Activated CD8-positive, alpha-beta T cell treated with anti-CD3 and anti-CD28 coated beads for 36 hours (primary cell): ENCODE measurements around the gene SEL1L3. TPM values are rescaled to one million over a fixed set of nuclear protein-coding genes. Genes with fewer than 3 reads are reported as not detected.

Experiments used
- ATAC-seq: fragments of 200-7000 bp; cut with Tn5 transposase; one replicate; pipeline ENCODE4 v1.10.0; 2021; ENCODE audit warnings: mild to moderate bottlenecking, moderate library complexity
- CTCF ChIA-PET: fragments of 350-600 bp; sonication (Branson Sonifier 250); formaldehyde crosslinking; loops from one replicate; lab custom pipeline; 2021; ENCODE audit warnings: antibody characterized with exemption; lab: Charles Lee
- POLR2A ChIA-PET: fragments of 350-600 bp; sonication (Branson Sonifier 250); formaldehyde crosslinking; loops from one replicate; lab custom pipeline; 2021; ENCODE audit warnings: antibody characterized with exemption; lab: Charles Lee
- DNase-seq: peaks from one replicate; pipeline ENCODE4 v3.0.0-alpha.2; 2020
- H3K27ac Mint-ChIP-seq: one replicate; pipeline ENCODE4 v1.8.0; 2021; ENCODE audit warnings: mild to moderate bottlenecking, mixed read lengths
- H3K27me3 Mint-ChIP-seq: one replicate; pipeline ENCODE4 v1.8.0; 2021; ENCODE audit warnings: mixed read lengths
- H3K36me3 Mint-ChIP-seq: one replicate; pipeline ENCODE4 v1.8.0; 2021; ENCODE audit warnings: low read depth, mixed read lengths
- H3K4me1 Mint-ChIP-seq: one replicate; pipeline ENCODE4 v1.8.0; 2021; ENCODE audit warnings: low read depth, mixed read lengths
- H3K4me3 Mint-ChIP-seq: one replicate; pipeline ENCODE4 v1.8.0; 2021; ENCODE audit warnings: mild to moderate bottlenecking, moderate library complexity, mixed read lengths
- H3K9me3 Mint-ChIP-seq: one replicate; pipeline ENCODE4 v1.8.0; 2021; ENCODE audit warnings: mixed read lengths
- intact Hi-C: fragments of 100-400 bp; cut with micrococcal nuclease; formaldehyde crosslinking; loops from one replicate; pipeline ENCODE4 v1.10.0; 2022
- total RNA-seq, 2 experiments: library from RNA; stranded (reverse); gene quantifications; one replicate each; pipeline ENCODE4 v1.2.3, GENCODE V29; 2021
- TF ChIP-seq, protein P1 (sequence below): fragments of 200-600 bp; IDR thresholded peaks from one replicate; pipeline ENCODE4 v1.8.0; 2022; ENCODE audit warnings: antibody characterized with exemption, mild to moderate bottlenecking

SEL1L3 gene
- total RNA-seq, 2 experiments from 2014 or later = 34.8 to 36.9 TPM

- Mint-ChIP-seq H3K4me1 (peaks cover 3% of the 10 kb centered on the region), H3K4me3 (no peak overlapping the region), H3K9me3 (no peaks in the 10 kb centered on the region), H3K36me3 (no peaks in the 10 kb centered on the region), H3K27me3 (peaks cover 4% of the 10 kb centered on the region), H3K27ac (no peak overlapping the region)
- ATAC-seq (no peak), DNase-seq (no peak)
- TF ChIP-seq, protein P1, sequence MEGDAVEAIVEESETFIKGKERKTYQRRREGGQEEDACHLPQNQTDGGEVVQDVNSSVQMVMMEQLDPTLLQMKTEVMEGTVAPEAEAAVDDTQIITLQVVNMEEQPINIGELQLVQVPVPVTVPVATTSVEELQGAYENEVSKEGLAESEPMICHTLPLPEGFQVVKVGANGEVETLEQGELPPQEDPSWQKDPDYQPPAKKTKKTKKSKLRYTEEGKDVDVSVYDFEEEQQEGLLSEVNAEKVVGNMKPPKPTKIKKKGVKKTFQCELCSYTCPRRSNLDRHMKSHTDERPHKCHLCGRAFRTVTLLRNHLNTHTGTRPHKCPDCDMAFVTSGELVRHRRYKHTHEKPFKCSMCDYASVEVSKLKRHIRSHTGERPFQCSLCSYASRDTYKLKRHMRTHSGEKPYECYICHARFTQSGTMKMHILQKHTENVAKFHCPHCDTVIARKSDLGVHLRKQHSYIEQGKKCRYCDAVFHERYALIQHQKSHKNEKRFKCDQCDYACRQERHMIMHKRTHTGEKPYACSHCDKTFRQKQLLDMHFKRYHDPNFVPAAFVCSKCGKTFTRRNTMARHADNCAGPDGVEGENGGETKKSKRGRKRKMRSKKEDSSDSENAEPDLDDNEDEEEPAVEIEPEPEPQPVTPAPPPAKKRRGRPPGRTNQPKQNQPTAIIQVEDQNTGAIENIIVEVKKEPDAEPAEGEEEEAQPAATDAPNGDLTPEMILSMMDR = no peak
- ChIA-PET POLR2A (no interaction called here), CTCF (interaction anchor here (1.6 kb wide), 1 partner anchor 15 kb away, joined by 3 read pairs; no protein-coding TSS in a partner anchor)
- intact Hi-C loops = no loop called here
Measured at GRCh38 chr4:25888781-25889180, 26.0 kb upstream of the SEL1L3 start.

- Mint-ChIP-seq H3K9me3 (peaks cover 2% of the 10 kb centered on the region), H3K36me3 (no peaks in the 10 kb centered on the region), H3K4me1 (peaks cover 3% of the 10 kb centered on the region), H3K27ac (no peak overlapping the region), H3K27me3 (peaks cover 12% of the 10 kb centered on the region), H3K4me3 (no peak overlapping the region)
- ChIA-PET CTCF (no interaction called here), POLR2A (no interaction called here)
- intact Hi-C loops = no loop called here
- TF ChIP-seq, protein P1 = no peak
- ATAC-seq = peak; percentile 45
- no peak for DNase-seq
Measured at GRCh38 chr4:25884031-25884782, 21.4 kb upstream of the SEL1L3 start.

- DNase-seq (no peak), ATAC-seq (no peak)
- Mint-ChIP-seq H3K9me3 (peaks cover 2% of the 10 kb centered on the region), H3K4me3 (no peak overlapping the region), H3K4me1 (peaks cover 3% of the 10 kb centered on the region), H3K27me3 (peaks cover 12% of the 10 kb centered on the region), H3K27ac (no peak overlapping the region), H3K36me3 (no peaks in the 10 kb centered on the region)
- TF ChIP-seq, protein P1 = no peak
- intact Hi-C loops = no loop called here
- POLR2A ChIA-PET = no interaction called here
- CTCF ChIA-PET = no interaction called here
Measured at GRCh38 chr4:25883565-25883964, 20.8 kb upstream of the SEL1L3 start.

DNA sequence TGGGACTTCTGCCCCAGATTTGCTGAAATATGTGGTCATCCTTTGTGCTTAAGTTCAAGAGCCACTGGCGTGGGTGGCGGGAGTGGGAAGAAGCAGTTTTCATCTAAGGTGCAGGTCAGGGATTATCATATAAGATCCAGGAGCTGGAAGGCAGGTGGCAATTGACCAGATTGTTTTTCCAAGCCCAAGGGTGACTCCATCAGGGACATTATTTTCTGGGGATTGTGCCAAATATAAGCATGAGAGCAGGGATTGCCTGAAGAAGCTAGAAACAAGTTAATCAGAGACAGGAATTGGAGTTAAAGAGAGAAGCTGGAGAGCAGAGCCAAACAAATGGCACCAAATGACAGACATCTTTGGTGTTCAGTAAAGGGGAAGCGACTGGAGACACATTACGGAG lies 19.4 kb upstream of the SEL1L3 start:
- H3K27ac Mint-ChIP-seq = no peak overlapping the region
- H3K27me3 Mint-ChIP-seq = peaks cover 12% of the 10 kb centered on the region
- no peak for DNase-seq
- peaks cover 3% of the 10 kb centered on the region for H3K4me1 Mint-ChIP-seq
- intact Hi-C loops = no loop called here
- POLR2A ChIA-PET = no interaction called here
- H3K9me3 Mint-ChIP-seq = peaks cover 2% of the 10 kb centered on the region
- no peak overlapping the region for H3K4me3 Mint-ChIP-seq
- no peaks in the 10 kb centered on the region for H3K36me3 Mint-ChIP-seq
- TF ChIP-seq, protein P1 = no peak
- no peak for ATAC-seq
- CTCF ChIA-PET = no interaction called here

DNA sequence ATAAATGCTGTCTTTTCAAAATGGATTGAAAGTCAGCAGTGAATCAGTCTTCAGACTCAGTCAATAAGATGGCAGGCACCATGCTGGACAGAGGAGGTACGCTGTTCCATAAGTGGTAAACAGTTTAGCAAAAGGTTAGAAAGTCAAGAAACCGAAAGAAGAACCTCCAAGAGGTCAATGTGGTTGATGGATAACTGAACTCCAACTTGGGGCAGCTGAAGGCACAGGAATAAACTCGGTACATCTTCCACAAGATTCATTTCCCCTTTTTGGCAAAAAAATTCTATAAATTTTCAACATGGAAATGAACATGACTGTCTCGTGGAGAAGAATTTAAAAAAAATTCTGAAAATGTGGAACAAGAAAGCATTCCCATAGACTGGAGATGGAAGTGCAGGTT lies 18.4 kb upstream of the SEL1L3 start:
- Mint-ChIP-seq H3K36me3 (no peaks in the 10 kb centered on the region), H3K27ac (no peak overlapping the region), H3K27me3 (peaks cover 12% of the 10 kb centered on the region), H3K4me1 (peaks cover 3% of the 10 kb centered on the region), H3K9me3 (peaks cover 2% of the 10 kb centered on the region), H3K4me3 (no peak overlapping the region)
- TF ChIP-seq, protein P1 = no peak
- intact Hi-C loops = no loop called here
- DNase-seq (no peak), ATAC-seq (no peak)
- ChIA-PET POLR2A (no interaction called here), CTCF (no interaction called here)
